Lower leg skin (tissue), 4 donors: ENCODE data around the gene SYNGR4. TPM values are rescaled to one million over a fixed set of nuclear protein-coding genes. Genes with fewer than 3 reads are reported as not detected.

Experiments used
- DNase-seq, 2 donors: peaks; one replicate each; pipeline ENCODE4 v3.0.0-alpha.2; 2019; ENCODE audit warnings: low spot score in 2 of 2
- H3K4me3 ChIP-seq: fragments of 200-600 bp; sonication (generic); 2 replicates; pipeline ENCODE4 v1.5.1; 2017; ENCODE audit warnings: mild to moderate bottlenecking, low read depth; ENCODE audit not compliant: poor library complexity, severe bottlenecking
- POLR2A ChIP-seq, 2 donors: fragments of 450-650 bp; IDR thresholded peaks; one replicate each; pipeline ENCODE4 v1.6.1; 2016 to 2017; ENCODE audit warnings: antibody characterized with exemption in 2 of 2, mild to moderate bottlenecking in 1 of 2, moderate library complexity in 1 of 2
- WGBS, 2 donors: methylation state at CpG; one replicate each; pipeline ENCODE4 v1.1.5; 2018; 5-methylcytosine and 5-hydroxymethylcytosine counted together
- intact Hi-C: fragments of 100-400 bp; cut with DNase I; formaldehyde crosslinking; loops from one replicate; pipeline ENCODE4 v1.15.0; 2023; ENCODE audit warnings: low total_unique reads
- total RNA-seq, 4 donors: library from RNA; depleted of rRNA; stranded (reverse); fragments of >200 nt; gene quantifications; one replicate each; pipeline ENCODE4 v1.1.0, GENCODE V29; 2016
- TF ChIP-seq, protein P1 (sequence below), 3 donors: fragments of 450-650 bp; IDR thresholded peaks; one replicate each; pipeline ENCODE4 v1.5.1; 2016; ENCODE audit warnings: antibody characterized with exemption in 3 of 3, mild to moderate bottlenecking in 3 of 3, moderate library complexity in 2 of 3

SYNGR4 gene
- total RNA-seq, 4 donors from 2014 or later: not detected

DNA sequence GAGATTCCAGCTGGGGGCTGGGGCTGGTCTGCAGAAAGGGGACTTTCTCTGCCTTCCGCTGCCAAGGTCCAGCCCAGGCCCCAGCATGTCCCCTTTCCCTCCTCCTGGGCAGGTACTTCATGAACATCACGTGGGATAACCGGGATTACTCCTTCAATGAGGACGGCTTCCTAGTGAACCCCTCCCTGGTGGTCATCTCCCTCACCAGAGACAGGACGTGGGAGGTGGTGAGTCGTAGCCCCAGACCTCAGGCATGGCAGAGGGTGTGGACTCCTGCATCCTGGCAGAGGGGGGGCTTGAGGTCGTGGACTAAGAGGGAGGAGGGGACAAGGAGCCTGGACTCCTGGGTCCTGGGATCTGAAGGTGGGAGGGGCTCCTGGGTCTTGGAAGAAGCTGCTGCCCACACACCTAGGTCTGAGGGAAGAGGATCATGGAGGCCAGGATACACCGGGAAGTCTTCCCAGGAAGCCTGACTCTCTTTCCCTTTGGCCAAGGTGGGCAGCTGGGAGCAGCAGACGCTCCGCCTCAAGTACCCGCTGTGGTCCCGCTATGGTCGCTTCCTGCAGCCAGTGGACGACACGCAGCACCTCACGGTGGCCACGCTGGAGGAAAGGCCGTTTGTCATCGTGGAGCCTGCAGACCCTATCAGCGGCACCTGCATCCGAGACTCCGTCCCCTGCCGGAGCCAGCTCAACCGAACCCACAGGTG, 49.9 kb downstream of the SYNGR4 start:
- H3K4me3 ChIP-seq: no peak overlapping the region
- no peak for DNase-seq
- intact Hi-C loops: no loop called here
- 68% methylated on average over 23 to 24 of the region's 24 CpGs for WGBS, 2 donors
- TF ChIP-seq POLR2A (IDR thresholded peaks at IDR 0.05): no peak
- TF ChIP-seq, protein P1, sequence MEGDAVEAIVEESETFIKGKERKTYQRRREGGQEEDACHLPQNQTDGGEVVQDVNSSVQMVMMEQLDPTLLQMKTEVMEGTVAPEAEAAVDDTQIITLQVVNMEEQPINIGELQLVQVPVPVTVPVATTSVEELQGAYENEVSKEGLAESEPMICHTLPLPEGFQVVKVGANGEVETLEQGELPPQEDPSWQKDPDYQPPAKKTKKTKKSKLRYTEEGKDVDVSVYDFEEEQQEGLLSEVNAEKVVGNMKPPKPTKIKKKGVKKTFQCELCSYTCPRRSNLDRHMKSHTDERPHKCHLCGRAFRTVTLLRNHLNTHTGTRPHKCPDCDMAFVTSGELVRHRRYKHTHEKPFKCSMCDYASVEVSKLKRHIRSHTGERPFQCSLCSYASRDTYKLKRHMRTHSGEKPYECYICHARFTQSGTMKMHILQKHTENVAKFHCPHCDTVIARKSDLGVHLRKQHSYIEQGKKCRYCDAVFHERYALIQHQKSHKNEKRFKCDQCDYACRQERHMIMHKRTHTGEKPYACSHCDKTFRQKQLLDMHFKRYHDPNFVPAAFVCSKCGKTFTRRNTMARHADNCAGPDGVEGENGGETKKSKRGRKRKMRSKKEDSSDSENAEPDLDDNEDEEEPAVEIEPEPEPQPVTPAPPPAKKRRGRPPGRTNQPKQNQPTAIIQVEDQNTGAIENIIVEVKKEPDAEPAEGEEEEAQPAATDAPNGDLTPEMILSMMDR (IDR thresholded peaks at IDR 0.05): no peak

DNA sequence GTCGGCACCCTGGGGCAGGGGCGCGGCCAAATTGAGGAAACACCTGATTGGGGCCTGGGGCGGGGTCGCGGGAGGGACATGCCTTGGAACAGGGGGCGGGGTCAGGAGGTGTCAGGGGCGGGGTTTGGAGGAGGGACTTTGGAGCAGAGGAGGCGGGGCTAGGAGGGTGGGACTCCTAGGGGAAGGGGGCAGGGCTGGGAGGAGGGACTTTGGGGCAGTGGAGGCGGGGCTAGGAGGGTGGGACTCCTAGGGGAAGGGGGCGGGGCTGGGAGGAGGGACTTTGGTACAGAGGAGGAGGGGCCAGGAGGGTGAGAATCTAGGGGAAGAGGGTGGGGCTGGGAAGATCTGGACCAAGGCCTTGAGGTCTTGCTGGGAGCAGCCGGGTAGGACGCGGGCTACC, 51.2 kb downstream of the SYNGR4 start:
- no peak overlapping the region for H3K4me3 ChIP-seq
- TF ChIP-seq POLR2A (IDR thresholded peaks at IDR 0.05): no peak
- TF ChIP-seq, protein P1 (IDR thresholded peaks at IDR 0.05): no peak
- intact Hi-C loops: no loop called here
- peak; percentile 73 to 94 for DNase-seq
- WGBS, 2 donors: 25 to 28% methylated on average over 14 of the region's 14 CpGs

DNA sequence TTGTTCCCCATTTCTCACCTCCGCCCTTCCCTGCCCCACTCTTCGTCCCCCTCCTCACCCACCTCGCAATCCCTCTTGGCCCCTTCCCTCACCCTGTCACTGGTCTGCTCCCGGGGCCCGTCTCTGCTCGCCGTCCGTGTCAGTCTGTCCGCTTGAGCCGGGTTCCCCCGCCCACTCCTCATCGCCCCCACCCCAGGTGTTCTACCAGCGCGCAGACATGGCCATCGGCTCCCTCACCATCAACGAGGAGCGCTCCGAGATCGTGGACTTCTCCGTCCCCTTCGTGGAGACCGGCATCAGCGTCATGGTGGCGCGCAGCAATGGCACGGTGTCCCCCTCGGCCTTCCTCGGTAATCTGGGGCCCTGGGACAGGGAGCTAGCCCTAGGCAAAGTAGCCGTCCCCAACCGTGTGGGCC, 51.6 kb downstream of the SYNGR4 start:
- TF ChIP-seq, protein P1 (IDR thresholded peaks at IDR 0.05): no peak
- no peak for TF ChIP-seq POLR2A (IDR thresholded peaks at IDR 0.05)
- intact Hi-C loops: no loop called here
- H3K4me3 ChIP-seq: no peak overlapping the region
- WGBS, 2 donors: 54 to 60% methylated on average over 30 of the region's 30 CpGs
- no peak for DNase-seq

DNA sequence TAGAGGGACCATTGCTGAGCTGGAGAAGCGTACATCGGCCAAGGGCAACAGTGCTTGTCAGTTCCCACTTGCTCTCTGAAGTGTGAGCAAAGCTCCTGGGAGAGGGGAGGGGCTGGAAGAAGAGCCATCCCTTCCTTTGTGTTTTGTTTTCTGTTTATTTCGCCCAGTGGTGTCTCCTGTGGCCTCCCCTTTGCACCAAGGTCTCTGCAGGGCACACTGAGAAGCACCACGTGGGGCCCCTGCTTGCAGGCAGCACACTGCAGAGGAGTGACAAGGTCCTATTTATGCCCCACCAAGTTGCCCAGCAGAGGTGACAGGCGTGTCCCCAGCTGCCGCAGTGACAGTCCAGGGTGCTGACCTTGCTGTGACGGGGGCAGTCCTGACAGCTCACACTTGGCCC, 53.3 kb downstream of the SYNGR4 start:
- 78 to 86% methylated on average over 7 of the region's 7 CpGs for WGBS, 2 donors

DNA sequence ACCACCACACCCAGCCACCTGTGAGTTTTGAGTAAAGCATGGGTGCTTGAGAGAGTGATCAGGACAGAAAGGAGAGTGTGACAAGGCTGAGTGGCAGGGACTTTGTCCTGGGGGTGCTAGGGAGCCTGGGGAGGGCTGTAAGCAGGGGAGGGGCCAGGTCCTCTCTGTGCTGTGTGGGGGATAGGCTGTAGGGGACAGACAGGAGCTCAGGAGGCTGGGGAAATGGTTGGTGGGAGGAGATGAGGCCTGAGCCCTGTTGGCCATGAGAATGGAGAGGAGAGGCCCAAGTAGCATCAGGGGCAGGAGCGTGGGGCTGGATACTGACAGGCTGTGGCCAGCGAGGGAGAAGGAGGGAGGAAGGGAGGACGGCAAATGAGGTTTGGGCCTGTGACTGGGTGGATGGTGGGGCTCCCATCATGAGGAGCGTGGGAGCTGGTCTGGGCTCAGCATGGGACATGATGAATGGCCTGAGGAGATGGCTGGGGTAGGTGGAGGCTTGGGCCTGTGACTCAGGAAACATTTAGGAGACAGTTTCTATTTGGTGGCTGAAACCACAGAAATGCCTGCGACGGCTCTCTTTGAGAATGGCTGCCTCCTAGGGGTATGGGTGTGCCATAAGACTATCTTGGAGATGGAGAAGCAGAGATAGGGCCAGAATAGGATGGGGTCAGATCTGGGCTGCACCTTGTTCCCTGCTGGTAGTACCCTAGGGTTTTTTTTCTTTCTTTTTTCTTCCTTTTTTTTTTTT, 54.3 kb downstream of the SYNGR4 start:
- TF ChIP-seq, protein P1 (IDR thresholded peaks at IDR 0.05): no peak
- no peak for TF ChIP-seq POLR2A (IDR thresholded peaks at IDR 0.05)
- no peak for DNase-seq
- no peak overlapping the region for H3K4me3 ChIP-seq
- WGBS, 2 donors: 80% methylated on average over 6 of the region's 6 CpGs
- intact Hi-C loops: no loop called here

More for the DNA sequence above, 53.3 kb downstream of the SYNGR4 start:
- intact Hi-C loops: no loop called here
- no peak overlapping the region for H3K4me3 ChIP-seq
- DNase-seq: no peak
- no peak for TF ChIP-seq POLR2A (IDR thresholded peaks at IDR 0.05)
- TF ChIP-seq, protein P1 (IDR thresholded peaks at IDR 0.05): no peak
